ENCODE results near the gene CERT1.

- no peak for TF ChIP-seq ZNF274 (IDR thresholded peaks at IDR 0.05; ENCODE audit: low read depth, low read length)
- no peak for TF ChIP-seq YY1 (IDR thresholded peaks at IDR 0.05; ENCODE audit: insufficient read depth, insufficient read length)
- no peak for TF ChIP-seq SUZ12 (IDR thresholded peaks at IDR 0.05; ENCODE audit: extremely low read depth, insufficient read depth, insufficient read length)
These were observed 76.3 kb downstream of the CERT1 start for GRCh38 chr5:75435096-75435495.

Data from NT2/D1 (cell line).